ENCODE results near the gene CYLD. TPM values are rescaled to one million over a fixed set of nuclear protein-coding genes. Genes with fewer than 3 reads are reported as not detected.

The CYLD gene
- total RNA-seq, 1 experiment from 2014 or later = 11.9 TPM

DNA sequence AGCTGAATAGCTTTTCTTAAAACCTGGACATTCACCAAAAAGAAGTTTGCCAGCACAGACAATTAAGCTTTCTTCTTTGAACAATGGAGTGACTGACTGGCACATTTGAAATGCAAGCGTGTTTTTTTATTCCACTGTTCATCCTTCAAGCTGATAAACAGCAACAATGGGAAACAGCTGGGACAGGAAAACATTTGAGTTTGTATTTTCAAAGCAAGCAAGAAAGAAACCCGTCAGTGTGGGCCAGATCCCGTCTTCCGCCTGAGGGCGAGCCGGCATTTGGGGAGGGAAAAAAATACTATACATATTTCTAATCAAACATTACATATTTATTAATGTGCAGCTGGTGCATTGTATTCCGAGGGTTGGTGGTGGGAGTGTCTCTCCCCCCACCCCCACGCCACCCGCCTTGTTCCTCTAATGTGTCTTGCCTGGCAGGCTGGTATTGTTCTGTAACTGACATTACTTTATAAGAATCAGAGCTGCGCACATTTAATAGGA lies 94.3 kb downstream of the CYLD start:
- Histone ChIP-seq H3K79me2 (ENCODE audit: insufficient read depth, low read length) (no peaks in the 10 kb centered on the region), H3K9ac (ENCODE audit: low read length) (no peak overlapping the region), H3K4me2 (ENCODE audit: low read length) (no peak overlapping the region), H3K4me3 (replicated peaks in 1 of 2; ENCODE audit: low read depth in 1 of 2, low read length in 2 of 2) (no peak overlapping the region), H3K27ac (ENCODE audit: low read depth, low read length) (no peak overlapping the region), H3K9me3 (ENCODE audit: control insufficient read depth in 1 of 2, insufficient read depth in 1 of 2, low read depth in 1 of 2, low read length in 2 of 2) (no peaks in the 10 kb centered on the region), H2AFZ (ENCODE audit: low read depth, low read length, poor library complexity, severe bottlenecking) (no peak overlapping the region), H3K36me3 (ENCODE audit: control insufficient read depth in 1 of 2, insufficient read depth in 2 of 2, low read length in 2 of 2) (no peaks in the 10 kb centered on the region), H3K4me1 (ENCODE audit: control insufficient read depth in 1 of 2, insufficient read depth in 2 of 2, low read length in 2 of 2) (no peaks in the 10 kb centered on the region), H3K9me2 (ENCODE audit: insufficient read depth) (no peaks in the 10 kb centered on the region), H4K20me1 (ENCODE audit: insufficient read depth) (no peaks in the 10 kb centered on the region), H3K27me3 (ENCODE audit: insufficient read depth, low read length) (no peaks in the 10 kb centered on the region)
- ChIA-PET RAD21 (ENCODE audit: low non-redundant PET in 1 of 2, low total read pairs in 2 of 2, uncharacterized antibody in 2 of 2, unreplicated experiment in 2 of 2) (no interaction called here), CTCF (interaction anchor here (1.1 kb wide), 1 partner anchor 30 kb away, joined by 4 read pairs; no protein-coding TSS in a partner anchor), POLR2A (no interaction called here)
- TF ChIP-seq TCF7L2 (IDR thresholded peaks at IDR 0.05; ENCODE audit: borderline replicate concordance, extremely low read depth, insufficient read depth, insufficient read length) (no peak), SIN3A (IDR thresholded peaks at IDR 0.05; ENCODE audit: low read depth) (no peak), EZH2 (IDR thresholded peaks at IDR 0.05) (no peak), POLR2A (IDR thresholded peaks at IDR 0.05; ENCODE audit: borderline replicate concordance, extremely low read depth, insufficient read depth, insufficient read length) (no peak), SP1 (IDR thresholded peaks at IDR 0.05; ENCODE audit: low read depth) (no peak), EGR1 (IDR thresholded peaks at IDR 0.05; ENCODE audit: low read depth) (no peak), ZNF274 (IDR thresholded peaks at IDR 0.05; ENCODE audit: low read depth, low read length) (no peak), YY1 (IDR thresholded peaks at IDR 0.05; ENCODE audit: extremely low read depth, insufficient replicate concordance, low read depth, low read length) (no peak), EZH2phosphoT487 (IDR thresholded peaks at IDR 0.05; ENCODE audit: borderline replicate concordance) (no peak), CBX3 (IDR thresholded peaks at IDR 0.05; ENCODE audit: low read depth) (no peak), CEBPB (IDR thresholded peaks at IDR 0.05; ENCODE audit: low read depth) (no peak)
- TF ChIP-seq, protein P1, sequence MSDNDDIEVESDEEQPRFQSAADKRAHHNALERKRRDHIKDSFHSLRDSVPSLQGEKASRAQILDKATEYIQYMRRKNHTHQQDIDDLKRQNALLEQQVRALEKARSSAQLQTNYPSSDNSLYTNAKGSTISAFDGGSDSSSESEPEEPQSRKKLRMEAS (IDR thresholded peaks at IDR 0.05) = no peak
- TF ChIP-seq, protein P2, sequence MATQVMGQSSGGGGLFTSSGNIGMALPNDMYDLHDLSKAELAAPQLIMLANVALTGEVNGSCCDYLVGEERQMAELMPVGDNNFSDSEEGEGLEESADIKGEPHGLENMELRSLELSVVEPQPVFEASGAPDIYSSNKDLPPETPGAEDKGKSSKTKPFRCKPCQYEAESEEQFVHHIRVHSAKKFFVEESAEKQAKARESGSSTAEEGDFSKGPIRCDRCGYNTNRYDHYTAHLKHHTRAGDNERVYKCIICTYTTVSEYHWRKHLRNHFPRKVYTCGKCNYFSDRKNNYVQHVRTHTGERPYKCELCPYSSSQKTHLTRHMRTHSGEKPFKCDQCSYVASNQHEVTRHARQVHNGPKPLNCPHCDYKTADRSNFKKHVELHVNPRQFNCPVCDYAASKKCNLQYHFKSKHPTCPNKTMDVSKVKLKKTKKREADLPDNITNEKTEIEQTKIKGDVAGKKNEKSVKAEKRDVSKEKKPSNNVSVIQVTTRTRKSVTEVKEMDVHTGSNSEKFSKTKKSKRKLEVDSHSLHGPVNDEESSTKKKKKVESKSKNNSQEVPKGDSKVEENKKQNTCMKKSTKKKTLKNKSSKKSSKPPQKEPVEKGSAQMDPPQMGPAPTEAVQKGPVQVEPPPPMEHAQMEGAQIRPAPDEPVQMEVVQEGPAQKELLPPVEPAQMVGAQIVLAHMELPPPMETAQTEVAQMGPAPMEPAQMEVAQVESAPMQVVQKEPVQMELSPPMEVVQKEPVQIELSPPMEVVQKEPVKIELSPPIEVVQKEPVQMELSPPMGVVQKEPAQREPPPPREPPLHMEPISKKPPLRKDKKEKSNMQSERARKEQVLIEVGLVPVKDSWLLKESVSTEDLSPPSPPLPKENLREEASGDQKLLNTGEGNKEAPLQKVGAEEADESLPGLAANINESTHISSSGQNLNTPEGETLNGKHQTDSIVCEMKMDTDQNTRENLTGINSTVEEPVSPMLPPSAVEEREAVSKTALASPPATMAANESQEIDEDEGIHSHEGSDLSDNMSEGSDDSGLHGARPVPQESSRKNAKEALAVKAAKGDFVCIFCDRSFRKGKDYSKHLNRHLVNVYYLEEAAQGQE (IDR thresholded peaks at IDR 0.05; ENCODE audit: low read depth) = no peak
- TF ChIP-seq, protein P3, sequence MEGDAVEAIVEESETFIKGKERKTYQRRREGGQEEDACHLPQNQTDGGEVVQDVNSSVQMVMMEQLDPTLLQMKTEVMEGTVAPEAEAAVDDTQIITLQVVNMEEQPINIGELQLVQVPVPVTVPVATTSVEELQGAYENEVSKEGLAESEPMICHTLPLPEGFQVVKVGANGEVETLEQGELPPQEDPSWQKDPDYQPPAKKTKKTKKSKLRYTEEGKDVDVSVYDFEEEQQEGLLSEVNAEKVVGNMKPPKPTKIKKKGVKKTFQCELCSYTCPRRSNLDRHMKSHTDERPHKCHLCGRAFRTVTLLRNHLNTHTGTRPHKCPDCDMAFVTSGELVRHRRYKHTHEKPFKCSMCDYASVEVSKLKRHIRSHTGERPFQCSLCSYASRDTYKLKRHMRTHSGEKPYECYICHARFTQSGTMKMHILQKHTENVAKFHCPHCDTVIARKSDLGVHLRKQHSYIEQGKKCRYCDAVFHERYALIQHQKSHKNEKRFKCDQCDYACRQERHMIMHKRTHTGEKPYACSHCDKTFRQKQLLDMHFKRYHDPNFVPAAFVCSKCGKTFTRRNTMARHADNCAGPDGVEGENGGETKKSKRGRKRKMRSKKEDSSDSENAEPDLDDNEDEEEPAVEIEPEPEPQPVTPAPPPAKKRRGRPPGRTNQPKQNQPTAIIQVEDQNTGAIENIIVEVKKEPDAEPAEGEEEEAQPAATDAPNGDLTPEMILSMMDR (IDR thresholded peaks at IDR 0.05 in 2 of 3, conservative IDR thresholded peaks at IDR 0.05 in 1 of 3; ENCODE audit: borderline replicate concordance in 1 of 3, insufficient read depth in 1 of 3, low read depth in 2 of 3, low read length in 2 of 3) = no peak
- DNase-seq (ENCODE audit: low read depth, low spot score) (no peak), ATAC-seq (no peak)
- no TSS peak for BruUV-seq (replicated peaks)
- intact Hi-C loops (cut with micrococcal nuclease) = no loop called here
